Upper lobe of right lung (tissue), 1 donor: ENCODE results near the gene MYBPC3. TPM values are rescaled to one million over a fixed set of nuclear protein-coding genes. Genes with fewer than 3 reads are reported as not detected.

Source experiments
- ATAC-seq: fragments of 200-7000 bp; cut with Tn5 transposase; one replicate; pipeline ENCODE4 v1.9.1; 2020; ENCODE audit warnings: mild to moderate bottlenecking, moderate library complexity
- DNase-seq: peaks from one replicate; pipeline ENCODE4 v3.0.0-alpha.2; 2020
- H3K27ac ChIP-seq: fragments of 200-600 bp; one replicate; pipeline ENCODE4 v1.8.0; 2022
- H3K27me3 ChIP-seq: fragments of 200-600 bp; one replicate; pipeline ENCODE4 v1.8.0; 2022; ENCODE audit warnings: mild to moderate bottlenecking
- H3K36me3 ChIP-seq: fragments of 200-600 bp; one replicate; pipeline ENCODE4 v1.8.0; 2022
- H3K4me1 ChIP-seq: fragments of 200-600 bp; one replicate; pipeline ENCODE4 v1.8.0; 2022
- H3K4me3 ChIP-seq: fragments of 200-600 bp; one replicate; pipeline ENCODE4 v1.8.0; 2022; ENCODE audit warnings: mild to moderate bottlenecking
- H3K9me3 ChIP-seq: fragments of 200-600 bp; one replicate; pipeline ENCODE4 v1.8.0; 2022
- CTCF ChIP-seq: fragments of 200-600 bp; IDR thresholded peaks from one replicate; pipeline ENCODE4 v1.8.0; 2022; ENCODE audit warnings: antibody characterized with exemption
- intact Hi-C: fragments of 100-400 bp; cut with DNase I; formaldehyde crosslinking; loops from one replicate; pipeline ENCODE4 v1.11.0; 2022
- total RNA-seq: library from RNA; stranded (reverse); fragmentation: NEBNext Ultra II Directional; extraction: Animal tissue kit (Norgen Biotek cat#: 25700); gene quantifications from one replicate; pipeline ENCODE4 v1.2.1, GENCODE V29; 2021
- donor health status: DM: no; HTN: yes; CAD: no; lungs with severe emphysema.

The MYBPC3 gene
- total RNA-seq, 1 donor from 2014 or later = 0.96 TPM

- peaks cover 46% of the 10 kb centered on the region for H3K36me3 ChIP-seq
- no peaks in the 10 kb centered on the region for H3K4me1 ChIP-seq
- no peak for DNase-seq
- no peak for ATAC-seq
- intact Hi-C loops = no loop called here
- TF ChIP-seq CTCF = no peak
- no peaks in the 10 kb centered on the region for H3K9me3 ChIP-seq
- no peak overlapping the region for H3K4me3 ChIP-seq
- no peak overlapping the region for H3K27ac ChIP-seq
- no peaks in the 10 kb centered on the region for H3K27me3 ChIP-seq
Observed at GRCh38 chr11:47328449-47329390, 23.8 kb downstream of the MYBPC3 start.

- Histone ChIP-seq H3K9me3 (no peaks in the 10 kb centered on the region), H3K36me3 (peaks cover 46% of the 10 kb centered on the region), H3K4me3 (no peak overlapping the region), H3K27me3 (no peaks in the 10 kb centered on the region), H3K27ac (no peak overlapping the region), H3K4me1 (no peaks in the 10 kb centered on the region)
- no peak for DNase-seq
- ATAC-seq = no peak
- no peak for TF ChIP-seq CTCF
- intact Hi-C loops = no loop called here
Observed at GRCh38 chr11:47327949-47328348, 24.6 kb downstream of the MYBPC3 start.

GRCh38 chr11:47327025-47327424, 25.5 kb downstream of the MYBPC3 start:
- TF ChIP-seq CTCF = no peak
- Histone ChIP-seq H3K27ac (no peak overlapping the region), H3K4me3 (no peak overlapping the region), H3K36me3 (peaks cover 46% of the 10 kb centered on the region), H3K27me3 (no peaks in the 10 kb centered on the region), H3K4me1 (no peaks in the 10 kb centered on the region), H3K9me3 (no peaks in the 10 kb centered on the region)
- DNase-seq (no peak), ATAC-seq (no peak)
- intact Hi-C loops = no loop called here

- intact Hi-C loops = no loop called here
- H3K4me3 ChIP-seq = no peak overlapping the region
- DNase-seq (no peak), ATAC-seq (no peak)
- no peaks in the 10 kb centered on the region for H3K27me3 ChIP-seq
- H3K9me3 ChIP-seq = no peaks in the 10 kb centered on the region
- TF ChIP-seq CTCF = no peak
- H3K4me1 ChIP-seq = no peaks in the 10 kb centered on the region
- H3K27ac ChIP-seq = no peak overlapping the region
- H3K36me3 ChIP-seq = peaks cover 46% of the 10 kb centered on the region
Observed at GRCh38 chr11:47326198-47326597, 26.3 kb downstream of the MYBPC3 start.

- no peak for DNase-seq
- no peak for ATAC-seq
- Histone ChIP-seq H3K4me3 (no peak overlapping the region), H3K4me1 (no peaks in the 10 kb centered on the region), H3K27me3 (no peaks in the 10 kb centered on the region), H3K27ac (no peak overlapping the region), H3K9me3 (no peaks in the 10 kb centered on the region), H3K36me3 (peaks cover 42% of the 10 kb centered on the region)
- intact Hi-C loops = no loop called here
- TF ChIP-seq CTCF = no peak
Observed at GRCh38 chr11:47325271-47326041, 27.0 kb downstream of the MYBPC3 start.
